KMS-11 (cell line): ENCODE data around the gene METTL4.

ENCODE experiments used
- H2AFZ ChIP-seq: fragments of 200-600 bp; sonication (generic); 2 replicates; pipeline ENCODE4 v1.6.1; 2016; ENCODE audit warnings: antibody characterized with exemption, mixed run types, low read depth
- H3K27ac ChIP-seq: fragments of 200-600 bp; sonication (generic); 2 replicates; pipeline ENCODE4 v1.6.1; 2016; ENCODE audit warnings: mild to moderate bottlenecking, mixed run types
- H3K27me3 ChIP-seq: fragments of 200-600 bp; sonication (generic); 2 replicates; pipeline ENCODE4 v1.6.1; 2017; ENCODE audit warnings: mild to moderate bottlenecking, low read depth, mixed run types, moderate library complexity; ENCODE audit not compliant: insufficient read depth
- H3K36me3 ChIP-seq: fragments of 200-600 bp; sonication (generic); 2 replicates; pipeline ENCODE4 v1.6.1; 2017; ENCODE audit warnings: mild to moderate bottlenecking, mixed run types; ENCODE audit not compliant: insufficient read depth
- H3K4me1 ChIP-seq: fragments of 200-600 bp; sonication (generic); 2 replicates; pipeline ENCODE4 v1.6.1; 2016; ENCODE audit warnings: mild to moderate bottlenecking, low read depth, mixed run types; ENCODE audit not compliant: poor library complexity, severe bottlenecking
- H3K4me2 ChIP-seq: fragments of 200-600 bp; sonication (generic); 2 replicates; pipeline ENCODE4 v1.7.0; 2016; ENCODE audit warnings: mild to moderate bottlenecking, mixed run types
- H3K4me3 ChIP-seq: fragments of 200-600 bp; sonication (generic); IDR thresholded peaks from 2 replicates; pipeline ENCODE4 v1.6.1; 2017; ENCODE audit warnings: low read depth, low read length, mixed read lengths; ENCODE audit not compliant: insufficient read depth
- H3K79me2 ChIP-seq: fragments of 200-600 bp; sonication (generic); 2 replicates; pipeline ENCODE4 v1.6.1; 2016; ENCODE audit warnings: low read depth, mixed run types; ENCODE audit not compliant: insufficient read depth
- H3K9ac ChIP-seq: fragments of 200-600 bp; sonication (generic); 2 replicates; pipeline ENCODE4 v1.6.1; 2016; ENCODE audit warnings: mild to moderate bottlenecking, mixed run types
- H4K20me1 ChIP-seq: fragments of 200-600 bp; sonication (generic); 2 replicates; pipeline ENCODE4 v1.6.1; 2016; ENCODE audit warnings: mild to moderate bottlenecking, mixed run types; ENCODE audit not compliant: insufficient read depth
- CTCF ChIP-seq: fragments of 200-600 bp; sonication (generic); conservative IDR thresholded peaks from 2 replicates; pipeline ENCODE4 v1.6.1; 2017; ENCODE audit warnings: low read depth, mild to moderate bottlenecking, antibody characterized with exemption, low read length, moderate library complexity, mixed read lengths

Gene METTL4

GRCh38 chr18:2597639-2598038 lies 26.3 kb upstream of the METTL4 start:
- no peaks in the 10 kb centered on the region; the same call in 1 of the 2 replicates for H3K36me3 ChIP-seq
- H3K27me3 ChIP-seq = no peaks in the 10 kb centered on the region
- no peak overlapping the region for H3K4me2 ChIP-seq
- no peak overlapping the region for H3K9ac ChIP-seq
- no peaks in the 10 kb centered on the region for H3K4me1 ChIP-seq
- TF ChIP-seq CTCF = no peak
- no peak overlapping the region for H3K4me3 ChIP-seq
- no peaks in the 10 kb centered on the region for H3K79me2 ChIP-seq
- no peak overlapping the region for H2AFZ ChIP-seq
- H4K20me1 ChIP-seq = no peaks in the 10 kb centered on the region
- no peak overlapping the region for H3K27ac ChIP-seq

GRCh38 chr18:2590303-2590702 lies 19.0 kb upstream of the METTL4 start:
- no peak overlapping the region for H3K27ac ChIP-seq
- H3K27me3 ChIP-seq = no peaks in the 10 kb centered on the region
- TF ChIP-seq CTCF = no peak
- no peaks in the 10 kb centered on the region for H4K20me1 ChIP-seq
- peaks cover 11% of the 10 kb centered on the region; the same call in 1 of the 2 replicates for H3K36me3 ChIP-seq
- H2AFZ ChIP-seq = no peak overlapping the region
- peaks cover 9% of the 10 kb centered on the region for H3K4me1 ChIP-seq
- no peak overlapping the region for H3K4me3 ChIP-seq
- no peaks in the 10 kb centered on the region for H3K79me2 ChIP-seq
- no peak overlapping the region for H3K4me2 ChIP-seq
- no peak overlapping the region for H3K9ac ChIP-seq

- Histone ChIP-seq H3K4me3 (no peak overlapping the region), H4K20me1 (no peaks in the 10 kb centered on the region), H3K27ac (no peak overlapping the region), H3K4me1 (peaks cover 9% of the 10 kb centered on the region), H3K4me2 (no peak overlapping the region), H3K79me2 (no peaks in the 10 kb centered on the region), H2AFZ (no peak overlapping the region), H3K9ac (no peak overlapping the region), H3K27me3 (no peaks in the 10 kb centered on the region), H3K36me3 (peaks cover 11% of the 10 kb centered on the region; the same call in 1 of the 2 replicates)
- no peak for TF ChIP-seq CTCF
Observed at GRCh38 chr18:2589345-2590068, 18.2 kb upstream of the METTL4 start.

GRCh38 chr18:2588666-2589344 lies 17.5 kb upstream of the METTL4 start:
- Histone ChIP-seq H3K4me1 (peaks cover 9% of the 10 kb centered on the region), H3K36me3 (peaks cover 11% of the 10 kb centered on the region; the same call in 1 of the 2 replicates), H2AFZ (no peak overlapping the region), H3K9ac (no peak overlapping the region), H3K4me2 (no peak overlapping the region), H3K79me2 (no peaks in the 10 kb centered on the region), H3K4me3 (no peak overlapping the region), H3K27me3 (no peaks in the 10 kb centered on the region), H3K27ac (no peak overlapping the region), H4K20me1 (no peaks in the 10 kb centered on the region)
- TF ChIP-seq CTCF = no peak
